Caco-2 (cell line): ENCODE measurements around the gene FA2H. TPM values are rescaled to one million over a fixed set of nuclear protein-coding genes. Genes with fewer than 3 reads are reported as not detected.
"Not testable (repeated sequence)": the region's sequence is repeated elsewhere in the genome, so short reads cannot be mapped to it uniquely, and the experiment has no call there.

Source experiments
- BruUV-seq: library from RNA; stranded (reverse); fragments of 400-500 nt; replicated peaks from 2 replicates; lab custom pipeline; 2021; lab: Mats Ljungman, UMichigan
- CTCF ChIA-PET: fragments of 300-600 bp; sonication (Branson Sonifier 250); formaldehyde crosslinking; loops from one replicate; lab custom pipeline; 2022; ENCODE audit warnings: antibody characterized with exemption; lab: Charles Lee
- POLR2A ChIA-PET: fragments of 300-600 bp; sonication (Branson Sonifier 250); formaldehyde crosslinking; loops from one replicate; lab custom pipeline; 2022; ENCODE audit warnings: antibody characterized with exemption; lab: Charles Lee
- DNase-seq, 2 experiments: peaks; one replicate each; pipeline versions ENCODE4 v3.0.0 to v3.0.0-alpha.2; 2020 to 2022
- H3K27me3 ChIP-seq: replicated peaks from 2 replicates; pipeline ENCODE4 v1.6.0; 2011; ENCODE audit warnings: low read length; ENCODE audit not compliant: control insufficient read depth, insufficient read depth
- H3K36me3 ChIP-seq: 2 replicates; pipeline ENCODE4 v1.5.1; 2011; ENCODE audit warnings: low read length; ENCODE audit not compliant: control insufficient read depth, insufficient read depth
- H3K4me1 ChIP-seq: fragments of 250-450 bp; sonication (Bioruptor Pico); 2 replicates; pipeline ENCODE4 v1.5.1; 2020; ENCODE audit warnings: mild to moderate bottlenecking
- H3K4me3 ChIP-seq: 2 replicates; pipeline ENCODE4 v1.5.1; 2011; ENCODE audit warnings: low read depth, mild to moderate bottlenecking, control low read depth, low read length
- H3K9me3 ChIP-seq: fragments of 250-450 bp; sonication (Bioruptor Pico); 2 replicates; pipeline ENCODE4 v1.5.1; 2020; ENCODE audit warnings: mild to moderate bottlenecking, moderate library complexity
- H3K27ac Mint-ChIP-seq: one replicate; pipeline ENCODE4 v1.8.0; 2022; ENCODE audit warnings: mixed read lengths; ENCODE audit not compliant: unreplicated experiment
- H3K27me3 Mint-ChIP-seq: one replicate; pipeline ENCODE4 v1.8.0; 2022; ENCODE audit warnings: mixed read lengths; ENCODE audit not compliant: insufficient read depth, unreplicated experiment
- H3K36me3 Mint-ChIP-seq: one replicate; pipeline ENCODE4 v1.8.0; 2022; ENCODE audit warnings: mild to moderate bottlenecking, mixed read lengths; ENCODE audit not compliant: insufficient read depth, unreplicated experiment
- H3K4me1 Mint-ChIP-seq: one replicate; pipeline ENCODE4 v1.8.0; 2022; ENCODE audit warnings: low read depth, mixed read lengths; ENCODE audit not compliant: unreplicated experiment
- H3K4me3 Mint-ChIP-seq: one replicate; pipeline ENCODE4 v1.8.0; 2022; ENCODE audit warnings: mild to moderate bottlenecking, moderate library complexity, mixed read lengths; ENCODE audit not compliant: unreplicated experiment
- H3K9me3 Mint-ChIP-seq: one replicate; pipeline ENCODE4 v1.8.0; 2022; ENCODE audit warnings: mixed read lengths; ENCODE audit not compliant: unreplicated experiment
- CTCF ChIP-seq, 2 experiments: fragments of 200-600 bp in 1 of 2; IDR thresholded peaks; 1 replicate in 1 of 2; 2 replicates in 1 of 2; pipeline versions ENCODE4 v1.5.1 to v1.8.0; 2011 to 2022; ENCODE audit warnings: antibody characterized with exemption in 1 of 2, control low read depth in 1 of 2, inconsistent platforms in 1 of 2, low read depth in 1 of 2, low read length in 1 of 2, mild to moderate bottlenecking in 1 of 2, moderate library complexity in 1 of 2; ENCODE audit not compliant: insufficient read depth in 1 of 2, severe bottlenecking in 1 of 2, unreplicated experiment in 1 of 2
- intact Hi-C: fragments of 100-400 bp; cut with micrococcal nuclease; formaldehyde crosslinking; loops from one replicate; pipeline ENCODE4 v1.10.0; 2022; ENCODE audit not compliant: unreplicated experiment
- total RNA-seq: library from RNA; stranded (reverse); gene quantifications from 2 replicates; pipeline ENCODE4 v1.2.3, GENCODE V29; 2022

Gene FA2H
- total RNA-seq, 1 experiment from 2014 or later: 21.3 TPM

DNA sequence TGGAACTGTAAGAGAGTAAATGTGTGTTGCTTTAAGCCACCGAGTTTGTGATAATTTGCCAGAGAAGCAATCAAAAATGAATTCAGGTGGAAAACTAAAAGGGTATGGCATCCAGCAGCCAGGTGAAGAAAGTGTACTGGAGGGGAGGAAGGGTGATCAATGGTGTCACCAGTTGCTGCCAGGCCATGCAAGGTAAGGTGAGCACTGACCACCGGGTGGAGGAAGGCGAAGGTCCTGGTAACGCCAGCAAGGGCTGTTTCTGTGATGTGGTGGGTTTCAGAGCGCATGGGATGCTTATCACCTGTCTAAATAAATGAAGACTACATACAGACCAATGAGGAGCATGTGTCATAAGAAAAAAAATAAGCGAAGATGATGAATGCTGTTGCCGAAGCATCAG, 6.9 kb downstream of the FA2H start:
- H3K27me3 ChIP-seq: no peaks in the 10 kb centered on the region
- ChIA-PET CTCF (no interaction called here), POLR2A (no interaction called here)
- no peak overlapping the region for H3K4me3 ChIP-seq
- Mint-ChIP-seq H3K36me3 (no peaks in the 10 kb centered on the region), H3K9me3 (no peaks in the 10 kb centered on the region), H3K27ac (no peak overlapping the region), H3K4me3 (no peak overlapping the region), H3K4me1 (peaks cover 12% of the 10 kb centered on the region), H3K27me3 (no peaks in the 10 kb centered on the region)
- H3K9me3 ChIP-seq: no peaks in the 10 kb centered on the region
- TF ChIP-seq CTCF (IDR thresholded peaks at IDR 0.05; ENCODE audit: insufficient read depth in 1 of 2, low read depth in 1 of 2, low read length in 1 of 2, severe bottlenecking in 1 of 2, unreplicated experiment in 1 of 2): no peak
- no peaks in the 10 kb centered on the region for H3K4me1 ChIP-seq
- DNase-seq: no peak
- H3K36me3 ChIP-seq: no peaks in the 10 kb centered on the region
- intact Hi-C loops: no loop called here
- BruUV-seq: no TSS peak

DNA sequence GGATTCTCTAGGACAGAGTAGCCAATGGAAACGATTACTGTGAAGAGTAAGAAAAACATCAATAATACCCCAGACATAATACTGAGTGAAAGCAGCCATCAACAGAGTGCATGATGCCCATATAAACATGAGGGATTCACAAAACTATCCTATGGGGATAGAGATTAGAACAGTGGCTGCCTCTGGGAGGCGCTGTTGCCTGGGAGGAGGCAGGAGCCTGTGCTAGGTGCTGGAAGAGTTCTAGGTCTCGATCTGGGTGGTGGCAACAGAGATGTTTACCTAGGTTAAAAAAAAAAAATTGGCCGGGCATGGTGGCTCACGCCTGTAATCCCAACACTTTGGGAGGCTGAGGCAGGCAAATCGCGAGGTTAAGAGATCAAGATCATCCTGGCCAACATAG, 7.9 kb downstream of the FA2H start:
- H3K4me1 Mint-ChIP-seq: peaks cover 5% of the 10 kb centered on the region
- TF ChIP-seq CTCF (IDR thresholded peaks at IDR 0.05; ENCODE audit: insufficient read depth in 1 of 2, low read depth in 1 of 2, low read length in 1 of 2, severe bottlenecking in 1 of 2, unreplicated experiment in 1 of 2): no peak
- H3K4me1 ChIP-seq: no peaks in the 10 kb centered on the region
- intact Hi-C loops: no loop called here
- DNase-seq: no peak
- no peak overlapping the region for H3K4me3 Mint-ChIP-seq
- BruUV-seq: no TSS peak
- ChIA-PET POLR2A (no interaction called here), CTCF (interaction anchor here (0.8 kb wide), 1 partner anchor 8 kb away, joined by 6 read pairs; the partner anchor contains the start of gene FA2H)
- no peaks in the 10 kb centered on the region for H3K36me3 ChIP-seq
- H3K27me3 ChIP-seq: no peaks in the 10 kb centered on the region
- no peak overlapping the region for H3K4me3 ChIP-seq
- H3K27me3 Mint-ChIP-seq: no peaks in the 10 kb centered on the region
- H3K9me3 ChIP-seq: no peaks in the 10 kb centered on the region
- no peaks in the 10 kb centered on the region for H3K36me3 Mint-ChIP-seq
- no peaks in the 10 kb centered on the region for H3K9me3 Mint-ChIP-seq
- no peak overlapping the region for H3K27ac Mint-ChIP-seq

DNA sequence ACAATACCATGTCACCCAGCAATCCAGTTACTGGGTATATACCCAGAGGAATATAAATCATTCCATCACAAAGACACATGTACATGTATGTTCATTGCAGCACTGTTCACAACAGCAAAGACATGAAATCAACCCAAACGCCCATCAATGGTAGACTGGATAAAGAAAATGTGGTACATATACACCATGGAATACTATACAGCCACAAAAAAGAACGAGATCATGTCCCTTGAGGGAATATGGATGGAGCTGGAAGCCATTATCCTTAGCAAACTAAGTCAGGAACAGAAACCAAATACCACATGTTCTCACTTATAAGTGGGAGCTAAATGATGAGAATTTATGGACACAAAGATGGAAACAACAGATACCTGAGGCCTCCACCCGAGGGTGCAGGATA, 10.4 kb downstream of the FA2H start:
- H3K4me3 Mint-ChIP-seq, H3K4me3 ChIP-seq, H3K27ac Mint-ChIP-seq, intact Hi-C loops, H3K27me3 ChIP-seq, H3K27me3 Mint-ChIP-seq, DNase-seq, CTCF ChIA-PET, BruUV-seq, H3K36me3 ChIP-seq, H3K4me1 ChIP-seq, H3K9me3 Mint-ChIP-seq, POLR2A ChIA-PET, H3K36me3 Mint-ChIP-seq, H3K4me1 Mint-ChIP-seq, H3K9me3 ChIP-seq: not testable (repeated sequence)

DNA sequence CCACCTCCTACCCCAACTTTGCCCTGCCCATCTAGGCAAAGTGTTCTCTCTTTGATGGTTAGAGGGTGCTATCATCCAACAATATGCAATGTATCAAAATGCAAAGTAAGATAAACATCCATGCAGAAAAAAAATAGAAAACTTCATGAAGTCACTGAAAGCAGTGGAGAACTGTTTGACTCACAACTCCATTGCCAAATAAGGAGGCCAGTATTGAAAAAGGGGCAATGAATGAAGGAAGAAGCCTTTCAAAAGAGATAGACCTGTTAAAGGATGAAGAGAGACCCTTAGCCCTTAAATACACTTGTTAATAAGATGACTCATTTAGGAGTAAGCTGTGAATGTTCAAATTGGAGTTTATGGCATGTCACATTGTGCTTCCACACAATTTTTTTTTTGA, 13.0 kb downstream of the FA2H start:
- H3K4me1 Mint-ChIP-seq: no peaks in the 10 kb centered on the region
- no peak for TF ChIP-seq CTCF (IDR thresholded peaks at IDR 0.05; ENCODE audit: insufficient read depth in 1 of 2, low read depth in 1 of 2, low read length in 1 of 2, severe bottlenecking in 1 of 2, unreplicated experiment in 1 of 2)
- no peaks in the 10 kb centered on the region for H3K9me3 Mint-ChIP-seq

More for the DNA sequence above, 13.0 kb downstream of the FA2H start:
- Mint-ChIP-seq H3K27ac (no peak overlapping the region), H3K4me3 (no peak overlapping the region), H3K27me3 (no peaks in the 10 kb centered on the region), H3K36me3 (no peaks in the 10 kb centered on the region)
- DNase-seq: no peak
- no TSS peak for BruUV-seq
- POLR2A ChIA-PET: no interaction called here
- H3K36me3 ChIP-seq: no peaks in the 10 kb centered on the region
- CTCF ChIA-PET: no interaction called here
- H3K4me1 ChIP-seq: no peaks in the 10 kb centered on the region
- H3K27me3 ChIP-seq: no peaks in the 10 kb centered on the region
- no peak overlapping the region for H3K4me3 ChIP-seq
- H3K9me3 ChIP-seq: no peaks in the 10 kb centered on the region
- intact Hi-C loops: no loop called here
